Liver (tissue), 9 donors: ENCODE data around the gene FAM186B. TPM values are rescaled to one million over a fixed set of nuclear protein-coding genes. Genes with fewer than 3 reads are reported as not detected.

Source experiments
- DNase-seq: peaks from one replicate; pipeline ENCODE4 v3.0.0-alpha.2; 2017; ENCODE audit warnings: low spot score
- H3K27ac ChIP-seq, 2 donors: one replicate each; pipeline ENCODE4 v1.7.0; 2013; ENCODE audit warnings: inconsistent platforms in 2 of 2, low read length in 2 of 2, control low read depth in 1 of 2, low read depth in 1 of 2, mild to moderate bottlenecking in 1 of 2
- H3K27me3 ChIP-seq, 4 donors: one replicate each; pipeline versions ENCODE4 v1.6.1 to v1.7.0; 2013; ENCODE audit warnings: low read length in 3 of 4, inconsistent platforms in 1 of 4, mild to moderate bottlenecking in 1 of 4, moderate library complexity in 1 of 4; ENCODE audit not compliant: control insufficient read depth in 4 of 4, insufficient read depth in 4 of 4
- H3K36me3 ChIP-seq, 4 donors: one replicate each; pipeline versions ENCODE4 v1.6.1 to v1.7.0; 2013; ENCODE audit warnings: low read length in 3 of 4, mild to moderate bottlenecking in 3 of 4, low read depth in 1 of 4, moderate library complexity in 1 of 4; ENCODE audit not compliant: control insufficient read depth in 4 of 4, insufficient read depth in 3 of 4
- H3K4me1 ChIP-seq, 4 donors: one replicate each; pipeline versions ENCODE4 v1.6.1 to v1.7.0; 2013; ENCODE audit warnings: low read length in 3 of 4, mild to moderate bottlenecking in 3 of 4, moderate library complexity in 1 of 4; ENCODE audit not compliant: control insufficient read depth in 4 of 4, insufficient read depth in 4 of 4
- H3K4me3 ChIP-seq, 3 donors: one replicate each; pipeline versions ENCODE4 v1.6.1 to v1.7.0; 2013; ENCODE audit warnings: low read length in 3 of 3, control low read depth in 1 of 3, low read depth in 1 of 3, mild to moderate bottlenecking in 1 of 3
- H3K9ac ChIP-seq, 2 donors: one replicate each; pipeline ENCODE4 v1.7.0; 2013; ENCODE audit warnings: low read length in 2 of 2, mild to moderate bottlenecking in 2 of 2, moderate library complexity in 2 of 2, control low read depth in 1 of 2, low read depth in 1 of 2
- H3K9me3 ChIP-seq, 4 donors: one replicate each; pipeline versions ENCODE4 v1.6.1 to v1.7.0; 2013; ENCODE audit warnings: low read length in 3 of 4; ENCODE audit not compliant: control insufficient read depth in 4 of 4
- ATF3 ChIP-seq: IDR thresholded peaks from 2 replicates; pipeline ENCODE4 v1.6.1; 2016; ENCODE audit warnings: antibody characterized with exemption
- CTCF ChIP-seq: fragments of 150-350 bp; IDR thresholded peaks from 2 replicates; pipeline ENCODE4 v1.5.1; 2017; ENCODE audit warnings: improper control_type of control experiment, low read depth, low read length; ENCODE audit not compliant: missing input control
- EGR1 ChIP-seq, 2 donors: IDR thresholded peaks; 2 replicates each; pipeline ENCODE4 v1.6.1; 2016 to 2018; ENCODE audit warnings: antibody characterized with exemption in 2 of 2, low read depth in 2 of 2
- FOXA1 ChIP-seq: IDR thresholded peaks from 2 replicates; pipeline ENCODE4 v1.6.1; 2016; ENCODE audit warnings: antibody characterized with exemption
- FOXA2 ChIP-seq: IDR thresholded peaks from 2 replicates; pipeline ENCODE4 v1.6.1; 2016; ENCODE audit warnings: antibody characterized with exemption
- GABPA ChIP-seq, 2 donors: IDR thresholded peaks in 1 of 2; conservative IDR thresholded peaks in 1 of 2; 2 replicates each; pipeline ENCODE4 v1.6.1; 2016; ENCODE audit warnings: antibody characterized with exemption in 2 of 2, mild to moderate bottlenecking in 1 of 2, moderate library complexity in 1 of 2
- HNF4A ChIP-seq, 2 donors: conservative IDR thresholded peaks; 2 replicates each; pipeline ENCODE4 v1.6.1; 2016; ENCODE audit warnings: antibody characterized with exemption in 2 of 2, mild to moderate bottlenecking in 2 of 2
- HNF4G ChIP-seq: IDR thresholded peaks from 2 replicates; pipeline ENCODE4 v1.6.1; 2016; ENCODE audit warnings: antibody characterized with exemption
- JUND ChIP-seq, 2 donors: IDR thresholded peaks; 2 replicates each; pipeline ENCODE4 v1.6.1; 2016; ENCODE audit warnings: antibody characterized with exemption in 2 of 2
- RAD21 ChIP-seq, 2 donors: IDR thresholded peaks; 2 replicates each; pipeline ENCODE4 v1.6.1; 2016; ENCODE audit warnings: antibody characterized with exemption in 2 of 2, mild to moderate bottlenecking in 2 of 2
- REST ChIP-seq: IDR thresholded peaks from 2 replicates; pipeline ENCODE4 v1.6.1; 2016; ENCODE audit warnings: antibody characterized with exemption, mild to moderate bottlenecking
- SP1 ChIP-seq: IDR thresholded peaks from 2 replicates; pipeline ENCODE4 v1.6.1; 2018; ENCODE audit warnings: antibody characterized with exemption, mild to moderate bottlenecking
- TAF1 ChIP-seq: conservative IDR thresholded peaks from 2 replicates; pipeline ENCODE4 v1.6.1; 2016; ENCODE audit warnings: antibody characterized with exemption, mild to moderate bottlenecking
- YY1 ChIP-seq: IDR thresholded peaks from 2 replicates; pipeline ENCODE4 v1.6.1; 2016; ENCODE audit warnings: antibody characterized with exemption, mild to moderate bottlenecking
- ZBTB33 ChIP-seq: IDR thresholded peaks from 2 replicates; pipeline ENCODE4 v1.6.1; 2016; ENCODE audit warnings: antibody characterized with exemption
- WGBS: extraction: QIAGEN DNeasy Blood & Tissue Kit; methylation state at CpG from one replicate; pipeline ENCODE4 v1.1.7; 2013; 5-methylcytosine and 5-hydroxymethylcytosine counted together
- polyA plus RNA-seq, 2 donors: library from polyadenylated mRNA; stranded (reverse) in 1 of 2; unstranded in 1 of 2; fragments of 200-250 nt in 1 of 2; fragments of >200 nt in 1 of 2; fragmentation: Nextera tagmentation in 1 of 2; extraction: Ambion mirVana in 1 of 2; gene quantifications; one replicate each; pipeline versions ENCODE4 v1.2.1 to v1.2.3, GENCODE V29; 2013 to 2015
- total RNA-seq, 2 donors: library from RNA; depleted of rRNA; stranded (reverse); fragments of >200 nt; gene quantifications; one replicate each; pipeline ENCODE4 v1.2.3, GENCODE V29; 2014
- donor health status: healthy.
- donor health status: healthy.
- donor health status: healthy.
- donor health status: healthy.
- donor health status: healthy.

FAM186B gene
- total and polyA plus RNA-seq, 4 donors, result 0.19 to 0.84 (median 0.42) TPM

- no peaks in the 10 kb centered on the region for H3K27me3 ChIP-seq
- no peak overlapping the region for H3K27ac ChIP-seq
- WGBS, result 95% methylated on average over 9 of the region's 9 CpGs
- TF ChIP-seq JUND (IDR thresholded peaks at IDR 0.05), result no peak
- TF ChIP-seq GABPA (IDR thresholded peaks at IDR 0.05 in 1 of 2, conservative IDR thresholded peaks at IDR 0.05 in 1 of 2), result no peak
- no peak for TF ChIP-seq HNF4A (conservative IDR thresholded peaks at IDR 0.05)
- TF ChIP-seq HNF4G, result no peak
- TF ChIP-seq REST, result no peak
- TF ChIP-seq RAD21 (IDR thresholded peaks at IDR 0.05), result no peak
- TF ChIP-seq FOXA1, result no peak
- no peak for TF ChIP-seq ATF3
- TF ChIP-seq EGR1 (IDR thresholded peaks at IDR 0.05; ENCODE audit: low read depth in 2 of 2), result no peak
- no peak for TF ChIP-seq CTCF
- no peak for TF ChIP-seq FOXA2
- TF ChIP-seq SP1, result no peak
- TF ChIP-seq ZBTB33, result no peak
- TF ChIP-seq TAF1, result no peak
- TF ChIP-seq YY1, result no peak
- H3K4me3 ChIP-seq, result no peak overlapping the region
- peaks cover 0 to 2% (median 0%) of the 10 kb centered on the region in 4 donors for H3K36me3 ChIP-seq
- no peak for DNase-seq
- no peak overlapping the region for H3K9ac ChIP-seq
- H3K4me1 ChIP-seq, result no peaks in the 10 kb centered on the region
- no peaks in the 10 kb centered on the region for H3K9me3 ChIP-seq
These were observed 27.0 kb upstream of the FAM186B start for GRCh38 chr12:49632401-49632800.

GRCh38 chr12:49631336-49631907, 26.0 kb upstream of the FAM186B start:
- no peak for TF ChIP-seq GABPA (IDR thresholded peaks at IDR 0.05 in 1 of 2, conservative IDR thresholded peaks at IDR 0.05 in 1 of 2)
- no peak for TF ChIP-seq YY1
- TF ChIP-seq TAF1, result no peak
- TF ChIP-seq FOXA1, result no peak
- Histone ChIP-seq H3K36me3 (peaks cover 0 to 2% (median 0%) of the 10 kb centered on the region in 4 donors), H3K4me3 (no peak overlapping the region), H3K9me3 (no peaks in the 10 kb centered on the region), H3K27ac (no peak overlapping the region), H3K4me1 (no peaks in the 10 kb centered on the region), H3K27me3 (no peaks in the 10 kb centered on the region), H3K9ac (no peak overlapping the region)
- DNase-seq, result no peak
- 91% methylated on average over 6 of the region's 6 CpGs for WGBS
